Measurements from ENCODE around the gene PDS5A. TPM values are rescaled to one million over a fixed set of nuclear protein-coding genes. Genes with fewer than 3 reads are reported as not detected.

Gene PDS5A
- total and polyA plus RNA-seq, 2 of the 13 experiments (the other 11 are each of a cell fraction or from before 2014, with no cell fraction given): 31.8 to 57.0 TPM

- TF ChIP-seq BHLHE40 (IDR thresholded peaks at IDR 0.05; ENCODE audit: low read length) (peak; percentile 87), MIER2 (CRISPR knock-in tag; IDR thresholded peaks at IDR 0.05) (peak; percentile 57; the same call in 1 of the 2 replicates), MAF1 (CRISPR knock-in tag; IDR thresholded peaks at IDR 0.05; ENCODE audit: borderline replicate concordance) (no peak), HNRNPL (IDR thresholded peaks at IDR 0.05; ENCODE audit: low read depth, low read length) (0 out of 2 replicates have a peak, but pooled peaks have one; percentile 56), RBFOX2 (IDR thresholded peaks at IDR 0.05; ENCODE audit: low read depth, low read length) (peak; percentile 58), ZXDC (CRISPR knock-in tag; IDR thresholded peaks at IDR 0.05) (no peak), ZNF788 (CRISPR knock-in tag; IDR thresholded peaks at IDR 0.05; ENCODE audit: borderline replicate concordance) (peak; percentile 52; the same call in 1 of the 2 replicates), ZNF333 (CRISPR knock-in tag; IDR thresholded peaks at IDR 0.05; ENCODE audit: borderline replicate concordance) (no peak), ZNF205 (CRISPR knock-in tag; IDR thresholded peaks at IDR 0.05) (0 out of 2 replicates have a peak, but pooled peaks have one; percentile 60), ZNF446 (CRISPR knock-in tag; IDR thresholded peaks at IDR 0.05) (peak; percentile 90), ZNF543 (CRISPR knock-in tag; IDR thresholded peaks at IDR 0.05) (peak; percentile 89), CBFB (CRISPR knock-in tag; IDR thresholded peaks at IDR 0.05) (peak; percentile 22; the same call in 1 of the 2 replicates), STAT5B (CRISPR knock-in tag; IDR thresholded peaks at IDR 0.05) (peak; percentile 88), SCMH1 (CRISPR knock-in tag; IDR thresholded peaks at IDR 0.05; ENCODE audit: borderline replicate concordance) (no peak), FLYWCH1 (CRISPR knock-in tag; IDR thresholded peaks at IDR 0.05) (no peak), ZNF274 (CRISPR knock-in tag; IDR thresholded peaks at IDR 0.05) (peak; percentile 82), FOXK2 (IDR thresholded peaks at IDR 0.05) (no peak)
- TF ChIP-seq, protein P1, sequence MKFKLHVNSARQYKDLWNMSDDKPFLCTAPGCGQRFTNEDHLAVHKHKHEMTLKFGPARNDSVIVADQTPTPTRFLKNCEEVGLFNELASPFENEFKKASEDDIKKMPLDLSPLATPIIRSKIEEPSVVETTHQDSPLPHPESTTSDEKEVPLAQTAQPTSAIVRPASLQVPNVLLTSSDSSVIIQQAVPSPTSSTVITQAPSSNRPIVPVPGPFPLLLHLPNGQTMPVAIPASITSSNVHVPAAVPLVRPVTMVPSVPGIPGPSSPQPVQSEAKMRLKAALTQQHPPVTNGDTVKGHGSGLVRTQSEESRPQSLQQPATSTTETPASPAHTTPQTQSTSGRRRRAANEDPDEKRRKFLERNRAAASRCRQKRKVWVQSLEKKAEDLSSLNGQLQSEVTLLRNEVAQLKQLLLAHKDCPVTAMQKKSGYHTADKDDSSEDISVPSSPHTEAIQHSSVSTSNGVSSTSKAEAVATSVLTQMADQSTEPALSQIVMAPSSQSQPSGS (CRISPR knock-in tag; IDR thresholded peaks at IDR 0.05): no peak
- TF ChIP-seq, protein P2, sequence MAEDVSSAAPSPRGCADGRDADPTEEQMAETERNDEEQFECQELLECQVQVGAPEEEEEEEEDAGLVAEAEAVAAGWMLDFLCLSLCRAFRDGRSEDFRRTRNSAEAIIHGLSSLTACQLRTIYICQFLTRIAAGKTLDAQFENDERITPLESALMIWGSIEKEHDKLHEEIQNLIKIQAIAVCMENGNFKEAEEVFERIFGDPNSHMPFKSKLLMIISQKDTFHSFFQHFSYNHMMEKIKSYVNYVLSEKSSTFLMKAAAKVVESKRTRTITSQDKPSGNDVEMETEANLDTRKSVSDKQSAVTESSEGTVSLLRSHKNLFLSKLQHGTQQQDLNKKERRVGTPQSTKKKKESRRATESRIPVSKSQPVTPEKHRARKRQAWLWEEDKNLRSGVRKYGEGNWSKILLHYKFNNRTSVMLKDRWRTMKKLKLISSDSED (CRISPR knock-in tag; IDR thresholded peaks at IDR 0.05): no peak
- TF ChIP-seq, protein P3, sequence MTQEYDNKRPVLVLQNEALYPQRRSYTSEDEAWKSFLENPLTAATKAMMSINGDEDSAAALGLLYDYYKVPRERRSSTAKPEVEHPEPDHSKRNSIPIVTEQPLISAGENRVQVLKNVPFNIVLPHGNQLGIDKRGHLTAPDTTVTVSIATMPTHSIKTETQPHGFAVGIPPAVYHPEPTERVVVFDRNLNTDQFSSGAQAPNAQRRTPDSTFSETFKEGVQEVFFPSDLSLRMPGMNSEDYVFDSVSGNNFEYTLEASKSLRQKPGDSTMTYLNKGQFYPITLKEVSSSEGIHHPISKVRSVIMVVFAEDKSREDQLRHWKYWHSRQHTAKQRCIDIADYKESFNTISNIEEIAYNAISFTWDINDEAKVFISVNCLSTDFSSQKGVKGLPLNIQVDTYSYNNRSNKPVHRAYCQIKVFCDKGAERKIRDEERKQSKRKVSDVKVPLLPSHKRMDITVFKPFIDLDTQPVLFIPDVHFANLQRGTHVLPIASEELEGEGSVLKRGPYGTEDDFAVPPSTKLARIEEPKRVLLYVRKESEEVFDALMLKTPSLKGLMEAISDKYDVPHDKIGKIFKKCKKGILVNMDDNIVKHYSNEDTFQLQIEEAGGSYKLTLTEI (CRISPR knock-in tag; conservative IDR thresholded peaks at IDR 0.05): no peak
Measured at GRCh38 chr4:39977489-39978377, at the start of gene PDS5A (continued).

All from HepG2 (cell line).